GM19193 (cell line): ENCODE measurements around the gene GRK1.

ENCODE experiments used
- POLR2A ChIP-seq: IDR thresholded peaks from 4 replicates; pipeline ENCODE4 v1.6.1; 2011; ENCODE audit not compliant: insufficient read depth, insufficient read length; ENCODE audit errors: extremely low read depth

The GRK1 gene

GRCh38 chr13:113737803-113738202, 70.8 kb downstream of the GRK1 start:
- TF ChIP-seq POLR2A, result no peak

GRCh38 chr13:113739527-113740285, 72.7 kb downstream of the GRK1 start:
- TF ChIP-seq POLR2A, result no peak

- TF ChIP-seq POLR2A, result no peak
These were observed 73.2 kb downstream of the GRK1 start for GRCh38 chr13:113740286-113740556.

- TF ChIP-seq POLR2A, result no peak
These were observed 73.6 kb downstream of the GRK1 start for GRCh38 chr13:113740661-113741060.

GRCh38 chr13:113741191-113741668, 74.2 kb downstream of the GRK1 start:
- no peak for TF ChIP-seq POLR2A

- TF ChIP-seq POLR2A, result no peak
These were observed 75.0 kb downstream of the GRK1 start for GRCh38 chr13:113742000-113742441.

GRCh38 chr13:113742445-113743120, 75.6 kb downstream of the GRK1 start:
- no peak for TF ChIP-seq POLR2A

GRCh38 chr13:113743366-113744195, 76.6 kb downstream of the GRK1 start:
- no peak for TF ChIP-seq POLR2A

GRCh38 chr13:113744197-113745000, 77.4 kb downstream of the GRK1 start:
- no peak for TF ChIP-seq POLR2A

GRCh38 chr13:113745059-113745458, 78.0 kb downstream of the GRK1 start:
- TF ChIP-seq POLR2A, result no peak

GRCh38 chr13:113746143-113746525, 79.1 kb downstream of the GRK1 start:
- TF ChIP-seq POLR2A, result no peak

- no peak for TF ChIP-seq POLR2A
These were observed 79.7 kb downstream of the GRK1 start for GRCh38 chr13:113746671-113747070.

GRCh38 chr13:113747291-113747833, 80.3 kb downstream of the GRK1 start:
- TF ChIP-seq POLR2A, result no peak

- TF ChIP-seq POLR2A, result no peak
These were observed 81.3 kb downstream of the GRK1 start for GRCh38 chr13:113748101-113748861.
